ENCODE results near the gene RELB.

DNA sequence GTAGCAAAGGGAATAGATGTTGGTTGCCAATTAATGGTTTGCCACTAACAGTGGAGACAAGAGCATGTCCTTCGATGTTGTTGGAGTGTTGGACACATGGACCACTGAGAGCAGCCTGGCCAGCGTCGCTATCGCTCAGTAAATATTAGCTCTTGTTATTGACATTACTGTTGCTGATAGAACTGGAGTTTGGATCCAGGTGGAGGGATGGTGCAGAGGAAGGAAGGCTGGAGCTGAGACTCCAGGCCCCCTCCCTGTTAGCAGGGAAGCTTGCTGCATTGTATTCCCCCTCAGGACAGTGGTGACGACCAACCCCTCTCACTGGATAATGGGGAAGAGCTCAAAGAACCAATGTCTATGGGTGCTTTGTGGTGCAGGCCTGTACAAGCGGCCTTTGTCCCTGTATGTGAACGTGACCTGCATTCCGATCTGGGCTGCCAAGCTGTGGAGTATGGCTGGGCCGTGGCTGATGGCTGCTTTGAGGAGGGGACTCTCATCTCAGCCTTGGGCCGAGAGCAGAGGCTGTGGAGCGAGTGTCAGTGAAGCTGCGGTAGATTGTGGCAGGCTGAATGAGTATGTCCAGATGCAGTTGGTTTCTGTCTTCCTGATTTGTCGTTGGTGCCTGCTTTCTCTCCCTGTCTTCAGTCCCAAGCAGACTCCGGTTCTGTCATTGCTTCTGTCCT lies 44.5 kb downstream of the RELB start:
- TF ChIP-seq, protein P1, sequence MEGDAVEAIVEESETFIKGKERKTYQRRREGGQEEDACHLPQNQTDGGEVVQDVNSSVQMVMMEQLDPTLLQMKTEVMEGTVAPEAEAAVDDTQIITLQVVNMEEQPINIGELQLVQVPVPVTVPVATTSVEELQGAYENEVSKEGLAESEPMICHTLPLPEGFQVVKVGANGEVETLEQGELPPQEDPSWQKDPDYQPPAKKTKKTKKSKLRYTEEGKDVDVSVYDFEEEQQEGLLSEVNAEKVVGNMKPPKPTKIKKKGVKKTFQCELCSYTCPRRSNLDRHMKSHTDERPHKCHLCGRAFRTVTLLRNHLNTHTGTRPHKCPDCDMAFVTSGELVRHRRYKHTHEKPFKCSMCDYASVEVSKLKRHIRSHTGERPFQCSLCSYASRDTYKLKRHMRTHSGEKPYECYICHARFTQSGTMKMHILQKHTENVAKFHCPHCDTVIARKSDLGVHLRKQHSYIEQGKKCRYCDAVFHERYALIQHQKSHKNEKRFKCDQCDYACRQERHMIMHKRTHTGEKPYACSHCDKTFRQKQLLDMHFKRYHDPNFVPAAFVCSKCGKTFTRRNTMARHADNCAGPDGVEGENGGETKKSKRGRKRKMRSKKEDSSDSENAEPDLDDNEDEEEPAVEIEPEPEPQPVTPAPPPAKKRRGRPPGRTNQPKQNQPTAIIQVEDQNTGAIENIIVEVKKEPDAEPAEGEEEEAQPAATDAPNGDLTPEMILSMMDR (IDR thresholded peaks at IDR 0.05) = no peak
- no peak for TF ChIP-seq EP300 (IDR thresholded peaks at IDR 0.05)

All from suprapubic skin (tissue), 3 donors.